ENCODE results near the gene RAB40B. TPM values are rescaled to one million over a fixed set of nuclear protein-coding genes. Genes with fewer than 3 reads are reported as not detected.
A peak's percentile ranks its signal among the peaks of the same experiment; 100 is the strongest.
"Not testable (repeated sequence)": the region's sequence is repeated elsewhere in the genome, so short reads cannot be mapped to it uniquely, and the experiment has no call there.

The RAB40B gene
- 10 to 100 TPM; 21.0 to 52.4 (median 23.9) TPM for total RNA-seq
- long read RNA-seq, donor 1, transcript RAB40B-206 (6 exons, 3,859 nt), result major isoform, 23 of 36 reads
- long read RNA-seq, donor 1, partial matches to known transcripts, result 3 of 36 reads
- long read RNA-seq, donor 1, other reads (novel, unspliced or antisense), result 7 of 36 reads
- long read RNA-seq, donor 2, transcript RAB40B-206 (6 exons, 3,859 nt), result major isoform, 14 of 21 reads
- long read RNA-seq, donor 2, partial matches to known transcripts, result 4 of 21 reads
- long read RNA-seq, donor 2, other reads (novel, unspliced or antisense), result 2 of 21 reads

GRCh38 chr17:82698065-82698973 is at the start of gene RAB40B:
Gene RAB40B (minus strand): TSS chr17:82698698. CDS start chr17:82698596, 102 bp downstream.
- intact Hi-C loops (cut with DNase I, micrococcal nuclease), result no loop called here
- peak within 1 kb of the TSS; percentile 61 for H3K4me3 ChIP-seq
- TF ChIP-seq CTCF (IDR thresholded peaks at IDR 0.05), result no peak
- peak; percentile 99 to 100 (median 99) for DNase-seq
- H3K4me1 ChIP-seq (ENCODE audit: low read depth), result peaks cover 33% of the 10 kb centered on the region
- peak; percentile 92 for ATAC-seq
- peaks cover 7% of the 10 kb centered on the region for H3K9me3 ChIP-seq
- peaks cover 5% of the 10 kb centered on the region for H3K36me3 ChIP-seq (ENCODE audit: low read depth)

- ATAC-seq (no peak), DNase-seq (peak in 1 of 3 donors; percentile 4)
- Histone ChIP-seq H3K4me3 (no peak overlapping the region), H3K36me3 (ENCODE audit: low read depth) (peaks cover 4% of the 10 kb centered on the region), H3K9me3 (peaks cover 4% of the 10 kb centered on the region), H3K4me1 (ENCODE audit: low read depth) (no peaks in the 10 kb centered on the region)
- intact Hi-C loops (cut with DNase I, micrococcal nuclease), result no loop called here
- TF ChIP-seq CTCF (IDR thresholded peaks at IDR 0.05), result no peak
Observed at GRCh38 chr17:82745524-82745923, 47.0 kb upstream of the RAB40B start.

GRCh38 chr17:82744736-82745135 is 46.2 kb upstream of the RAB40B start:
- H3K4me3 ChIP-seq; H3K4me1 ChIP-seq (ENCODE audit: low read depth); ATAC-seq; intact Hi-C loops (cut with DNase I, micrococcal nuclease); H3K9me3 ChIP-seq; H3K36me3 ChIP-seq (ENCODE audit: low read depth): not testable (repeated sequence)
- peak in 1 of 3 donors; percentile 5 for DNase-seq

- Histone ChIP-seq H3K4me3 (no peak overlapping the region), H3K36me3 (ENCODE audit: low read depth) (peaks cover 4% of the 10 kb centered on the region), H3K9me3 (peaks cover 4% of the 10 kb centered on the region), H3K4me1 (ENCODE audit: low read depth) (no peaks in the 10 kb centered on the region)
- peak; percentile 20 for ATAC-seq
- no peak for TF ChIP-seq CTCF (IDR thresholded peaks at IDR 0.05)
- intact Hi-C loops (cut with DNase I, micrococcal nuclease), result no loop called here
- peak in 1 of 3 donors; percentile 39 for DNase-seq
Observed at GRCh38 chr17:82743344-82744219, 45.1 kb upstream of the RAB40B start.

GRCh38 chr17:82740906-82741759 is 42.6 kb upstream of the RAB40B start:
- no peak for TF ChIP-seq CTCF (IDR thresholded peaks at IDR 0.05)
- intact Hi-C loops (cut with DNase I, micrococcal nuclease), result no loop called here
- H3K36me3 ChIP-seq (ENCODE audit: low read depth), result peaks cover 4% of the 10 kb centered on the region
- peaks cover 2% of the 10 kb centered on the region for H3K9me3 ChIP-seq
- no peak for ATAC-seq
- no peak overlapping the region for H3K4me3 ChIP-seq
- peak in 1 of 3 donors; percentile 15 for DNase-seq
- H3K4me1 ChIP-seq (ENCODE audit: low read depth), result peaks cover 12% of the 10 kb centered on the region

Data from mucosa of descending colon (tissue), 3 donors.